Activated T-cell treated with anti-CD3 and anti-CD28 coated beads for 24 hours (primary cell): ENCODE measurements around the gene LCLAT1.

Experiments used
- DNase-seq: peaks from one replicate; pipeline ENCODE4 v3.0.0-alpha.2; 2020; ENCODE audit warnings: low read depth

Gene LCLAT1

DNA sequence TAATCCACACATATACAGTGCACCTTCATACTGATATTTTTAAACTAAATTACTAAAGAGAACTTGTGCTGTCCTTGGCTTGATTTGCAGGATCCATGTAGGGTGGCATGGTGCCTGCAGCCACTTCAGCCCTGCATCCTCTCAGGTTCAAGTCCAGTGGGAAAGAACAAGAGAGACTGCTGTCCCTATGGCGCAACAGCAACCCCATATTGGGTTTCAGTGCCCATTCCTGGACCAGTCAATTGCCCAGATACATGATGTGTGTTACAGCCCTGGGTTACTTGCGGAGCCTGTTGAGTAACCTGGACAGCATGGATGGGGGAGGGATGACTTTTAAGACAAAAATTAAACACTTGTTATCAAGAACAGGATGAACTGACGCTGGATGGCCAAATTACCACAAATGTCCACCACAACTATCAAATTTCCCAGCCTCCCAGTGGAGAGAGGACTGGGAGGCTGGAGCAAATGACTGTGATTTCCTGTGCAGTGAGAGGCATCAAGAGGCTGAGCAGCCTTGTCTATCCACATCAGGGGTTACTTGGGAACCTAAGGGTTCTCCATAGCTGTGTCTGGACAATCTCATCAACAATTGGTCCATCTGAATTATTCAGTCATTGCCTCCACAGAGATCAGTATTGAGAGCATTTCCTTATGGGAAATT, 198.2 kb downstream of the LCLAT1 start:
- no peak for DNase-seq

DNA sequence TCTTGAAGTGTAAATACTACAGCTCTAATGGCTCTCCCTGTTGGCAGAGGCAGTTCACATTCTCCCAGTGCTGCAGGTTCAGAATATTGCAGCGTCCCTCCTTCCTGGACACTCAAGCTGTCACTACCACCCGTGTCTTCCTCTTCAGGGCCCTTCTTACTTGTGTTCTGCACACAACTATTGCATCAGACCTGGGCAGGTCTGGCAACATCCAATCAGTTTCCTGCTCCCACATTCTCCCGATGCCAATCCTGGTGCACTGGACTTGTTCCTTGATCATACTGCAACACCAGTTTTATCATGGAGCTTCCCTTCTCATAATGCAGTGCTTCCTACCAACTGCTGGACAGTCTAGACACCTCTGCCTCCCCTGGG, 198.7 kb downstream of the LCLAT1 start:
- no peak for DNase-seq

DNA sequence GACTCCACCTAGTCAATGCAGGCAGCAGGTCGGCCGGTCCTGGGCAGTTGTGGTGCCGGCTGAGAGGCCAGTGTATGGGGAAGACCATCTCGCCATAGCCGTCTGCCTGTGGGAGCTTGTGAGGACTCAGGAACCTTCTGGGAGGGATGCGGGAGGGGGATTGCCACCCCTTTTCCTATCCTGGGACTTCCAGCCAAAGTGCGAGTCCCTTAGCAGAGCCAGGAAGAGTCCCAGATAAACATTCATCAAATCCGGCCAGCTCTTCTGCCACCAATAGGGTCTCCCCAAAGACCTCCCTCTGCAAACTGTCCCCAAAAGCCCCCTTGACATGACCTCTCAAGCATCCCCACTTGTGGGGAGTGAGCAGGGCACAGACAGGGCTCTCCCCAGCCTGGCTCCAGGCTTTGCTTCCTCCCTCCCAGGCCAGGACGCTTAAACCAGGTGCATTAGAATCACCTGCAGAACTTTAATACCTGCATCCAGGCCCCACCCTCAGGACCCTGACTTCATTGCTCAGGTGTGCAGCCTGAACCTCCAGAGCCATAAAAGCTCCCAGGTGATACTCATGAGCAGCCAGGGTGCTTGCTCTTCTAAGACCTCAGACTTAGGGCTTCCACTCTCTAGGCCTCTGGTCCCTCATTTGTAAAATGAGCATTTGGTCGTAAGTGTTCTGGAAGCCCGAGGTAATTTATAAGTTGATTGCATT, 200.9 kb downstream of the LCLAT1 start:
- DNase-seq, result no peak

DNA sequence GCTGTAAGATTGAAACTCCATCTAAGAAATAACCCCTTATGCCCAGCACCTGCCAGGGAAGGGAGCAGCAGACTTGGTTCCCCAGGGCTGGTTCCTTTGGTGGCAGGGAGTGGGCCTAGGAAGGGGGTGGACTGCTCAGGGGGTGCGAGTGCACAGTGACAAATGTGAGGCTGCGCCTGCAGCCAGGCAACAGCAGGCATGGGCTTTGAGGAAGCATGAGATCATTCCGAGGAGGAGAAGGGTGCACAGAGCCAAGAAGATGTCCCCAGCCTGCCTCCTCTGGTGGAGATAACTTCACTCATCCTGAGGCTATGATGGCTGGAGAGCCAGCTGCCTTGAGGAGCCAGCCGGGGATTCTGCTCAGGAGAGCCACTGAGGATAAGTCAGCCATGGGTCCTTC, 202.2 kb downstream of the LCLAT1 start:
- no peak for DNase-seq

DNA sequence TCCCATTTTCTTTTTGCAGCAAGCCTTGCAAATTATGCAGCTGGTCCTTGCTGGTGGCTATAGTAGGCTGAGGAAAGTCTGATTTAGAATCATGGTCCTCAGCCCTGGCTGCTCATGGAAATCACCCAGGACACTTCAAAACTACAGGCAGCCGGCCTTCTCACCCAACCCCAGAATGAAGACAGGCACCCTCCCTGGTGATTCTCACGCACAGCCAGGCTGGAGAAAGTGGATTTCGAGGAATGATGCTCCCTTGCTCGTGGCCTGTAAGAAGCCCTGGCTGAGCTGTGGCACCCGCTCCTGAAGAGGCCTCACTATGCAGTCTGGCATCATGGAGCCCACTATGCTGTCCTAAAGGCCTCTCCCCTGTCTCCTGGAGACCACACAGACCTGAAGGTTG, 202.8 kb downstream of the LCLAT1 start:
- no peak for DNase-seq

DNA sequence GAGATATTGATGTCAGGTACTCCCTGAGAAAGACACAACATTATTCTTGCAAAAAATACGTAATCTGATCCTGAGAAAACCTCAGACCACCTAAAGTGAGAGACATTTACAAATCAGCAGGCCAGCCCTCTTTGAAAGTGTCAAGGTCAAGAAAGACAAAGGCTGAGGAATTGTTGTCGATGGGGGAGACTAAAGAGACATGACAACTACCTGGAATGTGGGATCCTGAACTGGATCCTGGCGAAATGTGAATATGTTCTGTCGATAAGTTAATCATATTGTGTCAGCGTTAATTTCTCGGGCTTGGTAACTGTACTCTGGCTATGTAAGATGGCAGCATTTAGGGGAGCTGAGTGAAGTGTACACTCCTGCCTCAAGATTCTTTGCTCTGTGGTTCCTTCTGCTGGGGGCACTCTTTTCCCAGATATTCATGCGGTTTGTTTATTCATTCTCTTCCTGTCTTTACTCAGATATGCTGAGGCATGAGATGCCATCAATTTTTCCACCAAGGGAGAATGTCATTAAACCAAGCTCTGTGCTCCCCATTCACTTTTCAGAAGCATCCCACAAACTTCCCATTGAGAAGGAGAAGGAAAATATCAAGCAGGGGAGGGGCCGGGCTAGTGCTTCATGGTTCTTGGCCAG, 205.3 kb downstream of the LCLAT1 start:
- no peak for DNase-seq

DNA sequence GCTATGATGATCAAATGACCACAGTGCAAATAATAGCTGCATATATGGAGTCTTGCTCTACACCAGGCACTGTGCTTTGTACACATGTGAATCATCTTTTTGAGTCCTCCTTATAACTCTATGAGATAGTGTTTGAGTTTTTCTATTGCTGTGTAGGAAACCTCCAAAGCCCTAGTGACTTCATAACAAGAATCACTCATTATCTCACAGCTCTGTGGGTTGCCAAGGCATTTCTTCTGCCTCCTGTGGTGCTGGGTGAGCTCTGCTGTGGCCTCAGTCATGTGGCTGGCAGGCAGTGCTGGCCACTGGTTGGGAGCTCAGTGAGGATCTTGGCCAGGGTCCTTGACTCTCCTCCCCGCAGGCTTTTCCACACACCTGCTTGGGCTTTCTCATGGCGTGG, 206.8 kb downstream of the LCLAT1 start:
- no peak for DNase-seq

DNA sequence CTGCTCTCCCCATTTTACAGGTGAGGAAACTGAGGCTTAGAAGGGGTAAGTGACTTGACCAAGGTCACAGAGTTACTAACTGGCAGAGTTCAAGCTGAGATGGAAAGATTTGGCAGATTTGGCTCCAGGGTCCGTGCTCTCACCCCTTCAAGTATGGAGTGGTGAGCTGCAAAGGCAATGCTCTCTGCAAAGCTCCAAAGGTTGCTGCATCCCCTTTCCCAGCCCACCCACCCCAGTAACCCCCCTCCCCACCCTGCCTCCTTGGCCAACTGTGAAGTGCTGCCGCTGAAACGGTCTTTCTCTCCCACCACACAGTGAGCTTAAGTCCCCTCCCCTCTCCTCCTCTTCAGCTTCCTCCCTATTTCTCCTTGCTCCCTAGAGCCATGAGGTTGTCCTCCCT, 207.4 kb downstream of the LCLAT1 start:
- no peak for DNase-seq

DNA sequence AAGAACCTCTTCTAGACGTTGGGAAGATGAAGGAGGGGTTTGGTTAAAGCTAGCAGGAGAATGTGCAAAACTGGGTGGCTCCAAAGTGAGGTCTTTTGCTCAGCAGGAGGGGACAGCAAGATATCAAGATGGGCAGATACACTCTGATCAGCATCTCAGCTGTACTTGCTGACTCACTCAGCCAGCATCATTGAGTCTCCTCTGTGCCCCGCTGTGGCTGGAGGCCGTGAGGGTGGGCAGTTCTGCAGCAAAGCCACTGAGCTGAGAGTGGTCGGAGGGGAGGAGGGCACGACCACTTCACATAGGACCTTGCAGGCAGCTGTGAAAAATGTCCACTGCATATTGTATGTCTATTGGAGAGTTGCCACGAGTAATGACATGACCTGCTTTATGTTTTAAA, 208.2 kb downstream of the LCLAT1 start:
- DNase-seq, result no peak

DNA sequence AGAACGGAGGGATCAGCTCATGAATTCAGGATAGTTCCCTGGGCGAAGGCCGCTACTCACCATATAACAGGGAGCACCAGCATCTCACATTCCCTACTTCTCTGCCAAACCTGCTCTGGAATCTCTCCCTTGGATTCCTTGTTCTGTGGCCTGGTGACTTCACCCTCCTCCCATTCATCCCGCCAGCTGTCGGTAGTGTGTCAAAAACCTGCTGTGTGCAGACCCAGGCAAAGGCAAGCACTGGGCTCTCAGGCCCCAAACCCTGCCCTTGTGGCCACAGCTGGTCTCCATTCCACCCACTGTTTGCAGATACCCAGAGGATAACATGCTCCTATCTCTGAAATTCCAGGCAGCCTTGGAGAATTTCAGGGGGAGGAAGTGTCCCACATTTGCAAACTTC, 208.6 kb downstream of the LCLAT1 start:
- no peak for DNase-seq

DNA sequence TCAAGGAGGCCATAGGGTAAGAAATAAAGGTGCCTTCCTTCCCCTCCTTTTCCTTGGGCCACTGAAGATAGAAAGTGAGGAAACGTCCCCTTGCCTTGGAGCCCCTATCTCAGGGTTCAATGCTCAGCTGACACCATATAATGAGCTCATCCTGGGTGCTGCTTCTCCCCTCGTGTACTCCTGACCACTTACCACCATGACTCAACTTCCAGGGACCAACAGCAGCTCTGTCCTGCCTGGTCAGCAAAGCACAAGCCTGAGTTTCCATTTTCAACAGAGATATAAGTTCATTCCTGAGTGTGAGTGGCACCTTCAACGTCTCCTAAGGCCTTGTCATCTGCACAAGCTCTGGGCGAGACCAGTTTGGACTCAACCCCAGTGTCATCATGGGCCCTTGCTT, 209.0 kb downstream of the LCLAT1 start:
- DNase-seq, result no peak

DNA sequence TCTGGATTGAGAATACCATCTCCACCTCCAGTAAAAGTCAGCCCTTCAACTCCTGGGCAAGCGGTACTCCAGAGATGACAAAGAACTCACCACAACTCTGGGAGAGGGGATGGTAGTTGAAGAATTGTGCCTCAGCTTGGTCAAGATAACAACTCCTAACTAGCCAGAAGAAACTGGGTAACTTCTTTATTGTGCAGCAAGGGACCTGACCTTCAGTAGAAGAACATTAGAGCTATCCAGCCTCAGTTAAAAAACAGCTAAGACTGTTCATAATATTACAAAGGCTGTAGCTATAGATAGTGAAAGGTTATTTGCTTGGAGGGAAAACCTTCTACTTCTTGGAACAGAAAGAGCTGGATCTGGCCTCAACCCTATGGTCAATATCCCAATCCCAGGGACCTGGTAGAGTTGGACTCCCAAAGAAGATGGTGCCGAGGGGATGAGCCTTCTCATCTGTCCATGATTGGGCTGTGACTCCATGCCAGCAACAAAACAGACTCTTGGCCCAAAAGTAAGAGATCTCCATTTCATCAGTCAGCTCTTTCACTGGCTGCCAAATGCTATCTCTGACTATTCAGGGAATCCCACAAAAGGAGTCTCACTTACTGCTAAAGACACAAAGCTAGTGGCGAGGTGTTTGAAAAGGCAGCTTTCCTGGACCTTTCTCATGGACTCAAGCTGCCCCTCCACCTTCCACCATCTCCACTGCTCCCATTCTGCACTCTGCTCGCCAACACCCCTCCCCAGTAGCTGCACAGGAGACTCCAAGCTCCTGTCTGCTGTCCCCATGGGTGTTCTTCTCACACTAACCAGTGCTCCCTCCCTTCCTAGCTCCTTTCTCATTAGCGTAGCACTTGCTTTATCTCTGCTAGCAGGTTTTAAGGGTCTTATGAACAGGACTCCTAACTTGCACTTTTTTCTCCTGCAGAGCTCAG, 214.4 kb downstream of the LCLAT1 start:
- no peak for DNase-seq

DNA sequence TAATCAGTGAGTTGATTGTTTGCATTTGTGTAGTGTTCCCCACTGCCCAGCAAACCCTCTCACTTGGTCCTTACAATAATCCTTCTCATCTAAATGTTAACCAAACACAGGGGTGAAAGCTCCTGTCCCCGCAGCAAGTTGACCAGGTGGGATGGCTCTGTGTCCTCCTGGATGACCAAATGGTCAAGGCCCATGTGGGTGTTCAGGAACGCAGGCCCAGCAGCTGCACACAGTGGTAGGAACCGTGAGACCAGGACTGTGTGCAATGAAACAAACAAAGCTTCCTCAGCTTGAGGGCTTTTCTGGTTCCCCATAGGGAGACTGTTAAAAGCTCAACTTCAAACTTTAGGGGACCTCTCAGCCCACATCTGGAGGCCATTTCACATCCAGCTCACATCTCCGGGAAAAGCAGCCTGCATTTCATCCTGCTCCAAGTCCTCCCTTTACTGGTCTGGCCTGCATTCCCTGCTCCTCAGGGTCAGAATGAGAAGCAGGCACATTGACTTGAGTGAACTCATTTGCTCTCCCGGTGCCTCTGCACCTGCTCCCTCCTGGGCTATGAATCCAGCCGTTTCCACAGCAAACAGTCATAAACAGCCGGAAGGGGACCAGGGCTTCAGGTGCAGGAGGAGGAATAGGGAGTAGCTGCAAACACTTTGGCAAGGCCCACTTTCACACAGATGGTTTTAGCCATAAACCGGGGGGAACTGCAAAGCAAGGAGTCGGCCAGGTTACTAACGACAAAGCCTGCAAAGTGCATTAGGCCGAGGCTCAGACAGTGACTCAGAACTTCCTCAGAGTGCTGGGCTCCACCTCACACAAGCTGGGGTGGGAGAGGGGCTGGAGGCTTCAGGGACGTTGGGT, 215.5 kb downstream of the LCLAT1 start:
- no peak for DNase-seq

DNA sequence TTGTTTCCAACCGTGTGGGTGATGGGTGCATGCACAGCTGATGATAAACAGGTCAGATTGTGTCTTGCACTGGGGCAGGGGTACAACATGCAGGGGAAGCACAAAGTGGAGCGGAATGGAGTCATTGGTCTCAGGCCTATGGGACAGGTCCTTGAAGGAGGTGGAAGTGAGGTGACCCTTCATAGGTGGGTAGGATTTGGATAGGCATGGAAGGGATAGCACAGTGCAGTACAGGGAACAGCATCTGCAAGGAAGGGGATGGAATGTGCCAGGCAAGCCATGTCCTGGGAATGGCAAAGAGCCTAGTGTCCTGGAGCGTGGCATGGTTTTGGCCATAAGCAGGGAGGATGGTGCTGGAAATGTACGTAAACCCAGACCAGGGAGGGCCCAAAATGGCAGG, 216.3 kb downstream of the LCLAT1 start:
- no peak for DNase-seq

DNA sequence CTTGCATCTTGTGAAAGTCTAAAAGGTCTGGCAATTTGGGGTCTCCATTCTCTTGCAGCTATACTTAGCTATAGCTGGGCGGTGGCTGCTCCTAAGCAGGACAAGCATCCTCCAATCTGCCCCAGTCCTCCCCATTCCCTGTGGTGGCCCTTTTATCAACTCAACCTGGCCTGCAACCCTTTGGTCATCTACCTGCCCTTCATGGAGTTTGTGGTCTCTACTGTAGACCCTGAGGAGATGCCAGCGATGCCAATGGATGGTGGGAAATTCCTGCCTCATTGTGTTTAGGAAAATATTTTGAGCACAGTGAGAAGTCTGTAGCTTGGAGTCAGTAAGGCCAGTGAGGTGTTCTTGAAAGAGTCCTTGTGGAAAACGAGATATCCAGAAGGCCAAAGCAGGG, 216.8 kb downstream of the LCLAT1 start:
- no peak for DNase-seq

DNA sequence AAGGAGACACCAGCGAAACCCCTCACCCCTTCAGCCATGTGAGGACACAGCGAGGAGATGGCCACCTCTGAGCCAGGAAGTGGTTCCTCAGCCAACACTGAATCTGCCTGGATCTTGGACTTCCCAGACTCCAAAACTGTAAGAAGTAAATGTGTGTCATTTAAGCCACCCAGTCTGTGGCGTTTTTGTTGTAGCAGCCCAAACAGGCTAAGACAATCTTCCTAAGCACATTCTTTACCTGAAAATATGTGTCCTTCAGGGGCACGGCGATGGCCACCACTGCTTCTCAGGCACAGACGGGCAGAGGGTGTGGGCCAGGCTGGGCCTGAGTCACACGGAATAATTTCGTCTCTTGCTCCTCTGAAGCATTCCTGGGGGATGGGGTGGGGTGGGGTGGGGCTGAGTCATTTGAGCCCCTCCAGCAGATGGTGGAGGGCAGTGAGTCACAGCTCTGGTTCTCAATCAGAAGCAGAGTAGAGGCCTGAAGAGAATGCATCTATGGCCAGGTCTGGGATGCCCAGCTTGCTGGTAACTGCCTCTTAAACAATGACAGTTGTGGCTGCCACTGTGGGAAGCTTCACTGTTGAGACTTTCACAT, 217.8 kb downstream of the LCLAT1 start:
- DNase-seq, result no peak

DNA sequence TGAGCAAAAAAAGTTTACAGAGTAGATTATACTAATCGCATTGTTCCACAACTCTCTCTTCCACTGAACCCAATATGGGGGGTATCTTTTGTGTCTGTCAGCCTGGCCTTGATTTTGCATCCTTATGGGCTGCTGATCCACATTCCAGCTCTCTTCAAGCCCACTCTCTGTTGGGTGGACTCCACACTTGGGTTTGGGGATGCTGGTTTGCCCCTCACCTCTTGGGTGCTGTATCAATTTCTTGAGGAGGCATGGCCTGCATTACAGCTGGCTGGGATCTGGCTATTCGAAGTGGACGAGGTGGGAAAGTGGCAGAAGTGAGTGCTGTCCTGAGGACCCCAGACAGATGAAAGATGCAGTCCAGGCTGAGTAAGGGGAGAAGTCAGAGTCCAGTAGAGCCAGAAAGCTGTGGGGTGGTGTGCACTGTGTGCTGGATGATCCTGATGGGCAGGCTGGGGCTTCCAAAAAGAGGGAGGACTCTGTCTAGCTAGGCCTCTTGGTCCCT, 218.8 kb downstream of the LCLAT1 start:
- no peak for DNase-seq

DNA sequence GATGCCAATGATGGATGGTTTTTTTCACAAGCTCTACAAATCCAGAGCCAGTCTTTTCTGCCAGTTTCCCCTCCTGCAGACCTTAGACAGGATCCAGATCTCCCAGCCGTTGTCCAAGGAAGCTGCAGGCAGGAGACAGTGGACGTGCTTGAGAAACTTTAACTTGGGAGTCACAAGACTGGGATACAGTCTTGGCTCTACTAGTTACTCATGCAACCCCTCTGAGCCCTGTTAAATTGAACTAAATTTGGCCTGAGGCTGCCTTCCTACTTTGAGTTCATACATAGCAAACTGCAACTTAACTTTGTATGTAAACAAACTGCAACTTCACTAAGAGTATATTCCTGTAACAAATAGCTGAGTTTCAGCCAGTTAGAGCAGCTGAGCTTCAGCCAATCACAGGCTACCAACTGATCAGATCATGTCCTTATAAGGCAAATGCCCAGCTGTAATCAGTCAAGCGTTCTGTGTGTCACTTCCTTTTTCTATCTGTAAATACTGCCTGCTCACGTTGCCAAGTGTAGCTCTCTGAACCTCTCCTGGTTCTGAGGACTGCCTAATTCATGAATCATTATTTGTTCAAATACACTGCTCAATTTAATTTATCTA, 219.3 kb downstream of the LCLAT1 start:
- no peak for DNase-seq

DNA sequence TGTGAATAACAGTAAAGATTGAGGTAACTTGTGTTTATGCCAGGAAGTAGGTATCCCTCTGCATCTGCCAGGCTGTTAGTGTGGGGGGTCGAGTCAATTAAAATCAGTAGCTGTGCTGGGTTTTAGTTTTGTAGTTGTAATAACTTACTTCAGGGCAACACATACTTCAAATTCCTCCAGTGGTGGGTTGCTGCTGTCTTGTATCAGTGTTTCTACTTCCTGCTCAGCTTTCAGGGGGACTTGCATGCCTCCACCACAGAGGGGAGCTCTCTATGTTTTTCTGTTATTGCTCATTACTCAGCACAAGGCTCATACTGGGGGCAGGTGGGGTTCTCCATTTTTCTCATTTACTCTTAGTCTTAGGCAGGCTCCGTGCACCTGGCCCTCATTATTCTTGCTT, 223.4 kb downstream of the LCLAT1 start:
- DNase-seq, result no peak

DNA sequence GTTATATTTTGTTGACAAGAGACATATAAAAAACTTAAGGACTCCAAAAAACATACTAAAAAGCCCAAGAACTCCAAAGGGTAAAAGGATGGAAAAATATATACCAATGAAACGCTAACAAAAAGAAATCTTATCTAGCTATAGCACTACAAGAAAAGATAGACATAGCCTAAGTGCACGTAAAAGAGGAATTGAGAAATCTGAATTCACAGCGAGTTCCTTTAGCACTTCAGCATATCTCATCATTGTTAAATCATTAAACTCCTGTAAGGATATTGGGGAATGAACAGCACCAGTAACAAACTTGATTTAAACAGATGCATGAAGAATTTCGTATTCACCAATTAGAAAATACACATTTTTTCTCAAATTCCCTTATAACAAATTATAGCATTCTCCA, 226.1 kb downstream of the LCLAT1 start:
- no peak for DNase-seq

DNA sequence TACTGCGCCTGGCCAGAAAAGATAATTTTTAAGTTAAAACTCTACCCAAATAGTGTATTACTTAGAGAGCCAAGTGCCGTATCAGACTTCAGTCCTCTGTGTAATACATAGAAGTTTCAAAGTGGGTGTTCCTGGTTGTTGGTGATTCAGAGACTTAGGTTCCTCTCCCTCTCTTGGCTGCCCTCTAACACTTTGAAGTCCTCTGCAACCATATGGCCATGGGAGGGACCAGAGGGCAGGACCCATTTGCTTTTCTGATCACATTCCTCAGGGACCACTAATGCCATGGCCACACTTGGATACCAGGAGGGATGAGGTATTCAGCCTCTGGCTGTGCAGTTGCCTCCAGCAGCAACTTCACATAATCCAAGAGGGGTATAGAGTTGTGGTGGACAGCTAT, 228.7 kb downstream of the LCLAT1 start:
- DNase-seq, result no peak
